Ectodermal cell (in vitro differentiated cells): Measurements from ENCODE around the gene CUX1.
"Not testable (repeated sequence)": the region's sequence is repeated elsewhere in the genome, so short reads cannot be mapped to it uniquely, and the experiment has no call there.

Experiments used
- H3K27ac ChIP-seq: 2 replicates; pipeline ENCODE4 v1.7.0; 2013; ENCODE audit warnings: mild to moderate bottlenecking, low read depth, low read length; ENCODE audit not compliant: insufficient read depth, poor library complexity, severe bottlenecking
- H3K27me3 ChIP-seq: 2 replicates; pipeline ENCODE4 v1.7.0; 2013; ENCODE audit warnings: mild to moderate bottlenecking, low read length; ENCODE audit not compliant: insufficient read depth, control insufficient read depth, poor library complexity, severe bottlenecking
- H3K36me3 ChIP-seq: one replicate; pipeline ENCODE4 v1.7.0; 2013; ENCODE audit warnings: low read length; ENCODE audit not compliant: control insufficient read depth, insufficient read depth
- H3K4me1 ChIP-seq: one replicate; pipeline ENCODE4 v1.7.0; 2013; ENCODE audit warnings: low read length; ENCODE audit not compliant: control insufficient read depth, insufficient read depth
- H3K4me3 ChIP-seq: 2 replicates; pipeline ENCODE4 v1.7.0; 2013; ENCODE audit warnings: low read depth, low read length, control low read depth; ENCODE audit not compliant: insufficient read depth
- H3K9me3 ChIP-seq: 2 replicates; pipeline ENCODE4 v1.7.0; 2013; ENCODE audit warnings: mild to moderate bottlenecking, low read length, moderate library complexity; ENCODE audit not compliant: control insufficient read depth
- WGBS, 2 experiments: methylation state at CpG; one replicate each; pipeline ENCODE4 v1.1.7; 2013; ENCODE audit warnings: missing lambda C conversion rate in 2 of 2; 5-methylcytosine and 5-hydroxymethylcytosine counted together

Gene CUX1

DNA sequence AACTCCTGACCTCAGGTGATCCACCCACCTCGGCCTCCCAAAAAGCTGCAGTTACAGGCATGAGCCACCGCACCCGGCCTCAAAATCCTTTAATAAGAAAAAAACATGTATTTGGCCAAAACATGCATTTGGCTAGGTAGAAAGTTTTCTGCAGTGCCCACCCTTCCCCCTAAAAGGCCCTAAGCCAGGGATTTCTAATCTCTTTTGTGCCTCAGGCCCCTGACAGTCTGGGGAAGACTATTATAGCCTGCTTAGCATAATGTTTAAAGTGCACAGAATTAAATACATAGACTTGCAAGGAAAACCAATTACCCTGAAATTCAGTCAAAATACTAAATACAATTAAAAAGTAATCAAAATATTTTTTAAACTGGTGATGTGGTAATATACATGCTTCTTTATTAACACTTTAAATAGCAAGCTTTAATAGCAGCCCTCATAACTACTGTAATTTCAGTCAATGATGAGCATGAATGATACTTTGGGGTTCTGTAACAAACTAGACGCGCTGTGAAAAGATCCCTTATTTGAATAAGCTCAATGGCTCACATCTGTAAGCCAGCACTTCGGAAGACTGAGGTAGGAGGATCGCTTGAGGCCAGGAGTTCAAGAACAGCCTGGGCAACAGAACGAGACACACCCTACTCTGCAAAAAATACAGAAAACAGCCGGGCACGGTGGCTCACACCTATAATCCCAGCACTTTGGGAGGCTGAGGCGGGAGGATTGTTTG lies 508.9 kb downstream of the CUX1 start:
- no peaks in the 10 kb centered on the region for H3K4me1 ChIP-seq
- H3K27me3 ChIP-seq: peaks cover 4% of the 10 kb centered on the region
- H3K27ac ChIP-seq: no peak overlapping the region
- no peaks in the 10 kb centered on the region for H3K36me3 ChIP-seq
- H3K9me3 ChIP-seq: no peaks in the 10 kb centered on the region
- H3K4me3 ChIP-seq: no peak overlapping the region
- 90% methylated on average over 11 of the region's 11 CpGs for WGBS, 2 experiments

DNA sequence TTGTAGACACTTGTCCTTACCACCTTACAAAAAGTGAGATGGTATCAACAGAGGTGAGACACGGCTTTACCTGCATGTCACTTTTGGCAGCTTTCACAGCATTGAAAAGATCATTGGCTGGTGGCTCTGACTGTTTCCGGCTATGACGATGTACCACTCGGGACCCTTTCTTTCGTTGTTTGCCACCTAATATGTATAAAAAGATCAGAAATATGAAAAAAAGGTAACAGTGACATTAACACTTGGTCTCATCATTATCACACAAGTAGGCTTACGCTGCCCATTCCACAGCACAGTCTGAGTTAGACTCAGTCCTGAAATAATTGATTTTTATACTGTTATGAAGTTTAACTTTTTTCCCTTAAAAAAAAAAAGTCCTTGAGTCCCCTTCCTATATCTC lies 509.8 kb downstream of the CUX1 start:
- H3K36me3 ChIP-seq, H3K27ac ChIP-seq, H3K27me3 ChIP-seq, H3K4me1 ChIP-seq, H3K9me3 ChIP-seq, H3K4me3 ChIP-seq: not testable (repeated sequence)
- 90 to 94% methylated on average over 6 of the region's 6 CpGs for WGBS, 2 experiments

DNA sequence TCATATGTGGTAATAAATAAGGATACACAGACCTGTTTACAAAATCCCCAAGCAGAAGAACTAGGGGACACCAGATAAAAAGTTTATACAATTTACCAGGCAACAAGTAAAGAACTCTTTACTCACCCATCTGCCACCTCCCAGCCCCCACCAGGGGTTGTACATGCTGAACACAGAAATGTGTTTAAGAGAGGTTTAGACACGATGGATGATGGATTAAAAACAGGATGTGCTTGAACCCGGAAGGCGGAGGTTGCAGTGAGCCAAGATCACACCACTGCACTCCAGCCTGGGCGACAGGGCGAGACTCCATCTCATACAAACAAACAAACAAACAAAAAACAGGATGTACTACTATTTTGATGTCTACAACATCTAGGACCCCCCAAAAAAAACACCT lies 511.4 kb downstream of the CUX1 start:
- not testable (repeated sequence) for H3K27ac ChIP-seq, H3K9me3 ChIP-seq, H3K4me1 ChIP-seq, H3K4me3 ChIP-seq, H3K27me3 ChIP-seq, H3K36me3 ChIP-seq
- WGBS, 2 experiments: 72 to 92% methylated on average over 3 to 4 of the region's 5 CpGs

DNA sequence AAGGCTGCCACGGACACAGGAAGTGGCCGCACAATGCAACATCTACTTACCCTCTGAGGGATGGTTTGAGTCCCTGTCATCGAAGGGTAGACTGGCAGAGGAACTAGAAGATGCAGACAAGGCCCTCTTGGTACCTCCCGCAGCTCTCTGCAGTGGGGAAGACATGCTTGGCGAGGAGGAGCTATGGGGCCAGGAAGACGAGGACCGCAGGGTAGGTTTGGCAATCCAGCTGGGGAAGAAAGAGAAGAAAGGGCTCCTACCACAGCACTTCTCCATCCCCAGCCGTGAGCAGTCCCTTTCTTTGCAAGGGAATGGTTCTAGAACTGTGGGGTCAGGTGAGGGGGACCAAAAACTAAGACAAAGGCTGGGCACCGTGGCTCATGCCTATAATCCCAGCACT lies 511.9 kb downstream of the CUX1 start:
- not testable (repeated sequence) for H3K36me3 ChIP-seq, H3K9me3 ChIP-seq, H3K4me1 ChIP-seq, H3K27ac ChIP-seq, H3K27me3 ChIP-seq, H3K4me3 ChIP-seq
- WGBS, 2 experiments: 80 to 81% methylated on average over 6 of the region's 9 CpGs

DNA sequence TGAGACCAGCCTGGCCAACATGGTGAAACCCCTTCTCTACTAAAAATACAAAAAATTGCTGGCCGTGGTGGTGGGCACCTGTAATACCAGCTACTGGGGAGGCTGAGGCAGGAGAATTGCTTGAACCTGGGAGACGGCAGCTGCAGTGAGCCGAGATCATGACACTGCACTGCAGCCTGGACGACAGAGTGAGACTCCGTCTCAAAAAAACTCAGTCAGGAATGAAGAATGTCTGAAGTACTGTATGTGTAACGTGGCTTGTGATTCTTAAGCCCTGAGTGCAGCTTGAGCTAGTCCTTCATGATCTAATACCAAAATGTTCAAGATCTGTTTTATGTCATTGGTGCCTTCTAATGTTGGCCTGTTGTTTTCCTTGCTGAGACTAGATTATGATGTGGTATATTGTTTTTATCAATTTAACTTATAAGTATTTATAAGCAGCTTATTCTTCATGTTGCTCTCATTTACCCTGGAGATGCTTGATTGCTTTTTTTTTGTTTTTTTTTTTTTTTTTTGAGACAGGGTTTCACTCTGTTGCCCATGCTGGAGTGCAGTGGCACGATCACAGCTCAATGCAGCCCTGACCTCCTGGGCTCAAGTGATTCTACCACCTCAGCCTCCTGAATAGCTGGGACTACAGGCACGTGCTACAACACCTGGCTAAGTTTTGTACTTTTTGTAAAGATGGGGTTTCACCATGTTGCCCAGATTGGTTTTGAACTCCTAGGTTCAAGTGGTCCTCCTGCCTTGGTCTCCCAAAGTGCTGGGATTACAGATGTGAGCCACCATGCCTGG lies 513.4 kb downstream of the CUX1 start:
- H3K9me3 ChIP-seq, H3K27me3 ChIP-seq, H3K27ac ChIP-seq, H3K36me3 ChIP-seq, H3K4me1 ChIP-seq, H3K4me3 ChIP-seq: not testable (repeated sequence)
- WGBS, 2 experiments: 88% methylated on average over 8 of the region's 8 CpGs
